A549 treated with CORT108297 at 1 μM for 4 hours (cell line): ENCODE measurements around the gene PCDHGC4. TPM values are rescaled to one million over a fixed set of nuclear protein-coding genes. Genes with fewer than 3 reads are reported as not detected.

Experiments
- total RNA-seq: library from RNA; stranded (reverse); fragments of 200-300 nt; extraction: Qiagen RNA extraction; gene quantifications from 5 replicates; pipeline ENCODE4 v1.2.3, GENCODE V29; 2022

The PCDHGC4 gene
- total RNA-seq = 0.01 to 0.05 TPM (median 0.03 TPM) in 3 of 5 replicates, not detected in the others

GRCh38 chr5:141484641-141485311, at the start of gene PCDHGC4:
TSS of gene PCDHGC4 (plus strand) at chr5:141485030. CDS start at chr5:141485174, 144 bp downstream.

GRCh38 chr5:141475625-141476131, 9.2 kb upstream of the PCDHGC4 start, which contains the start of gene PCDHGC3:
TSS of gene PCDHGC3 (plus strand) at chr5:141475966. CDS start at chr5:141476117, 151 bp downstream.

GRCh38 chr5:141488591-141489561, 4.0 kb downstream of the PCDHGC4 start, which contains the start of gene PCDHGC5:
TSS of gene PCDHGC5 (plus strand) at chr5:141489081. CDS start at chr5:141489241, 160 bp downstream.

Other genes starting within 250 kb of the PCDHGC4 start
- 0.02 to 0.07 TPM (median 0.06 TPM) in 3 of 5 replicates, not detected in the others for gene PCDHB15, start 239.6 kb upstream of the PCDHGC4 start, total RNA-seq
- gene SLC25A2, start 181.0 kb upstream of the PCDHGC4 start, total RNA-seq = 0.05 TPM in 1 of 5 replicates, not detected in the others
- 61.5 to 85.8 TPM (median 70.6 TPM) in 5 replicates for gene TAF7, start 164.2 kb upstream of the PCDHGC4 start, total RNA-seq
- 0.30 to 0.39 TPM (median 0.37 TPM) in 5 replicates for gene PCDHGA1, start 154.5 kb upstream of the PCDHGC4 start, total RNA-seq
- gene PCDHGA2, start 146.3 kb upstream of the PCDHGC4 start, total RNA-seq = 0.55 to 0.78 TPM (median 0.63 TPM) in 5 replicates
- 0.04 to 0.07 TPM in 2 of 5 replicates, not detected in the others for gene PCDHGA3, start 141.2 kb upstream of the PCDHGC4 start, total RNA-seq
- 1.3 to 2.0 TPM (median 1.8 TPM) in 5 replicates for gene PCDHGB1, start 134.9 kb upstream of the PCDHGC4 start, total RNA-seq
- gene PCDHGA4, start 130.0 kb upstream of the PCDHGC4 start, total RNA-seq = 0.07 to 0.17 TPM (median 0.16 TPM) in 5 replicates
- gene PCDHGB2, start 125.0 kb upstream of the PCDHGC4 start, total RNA-seq = 0.06 to 0.12 TPM (median 0.08 TPM) in 5 replicates
- 0.07 to 0.24 TPM (median 0.15 TPM) in 5 replicates for gene PCDHGA5, start 120.9 kb upstream of the PCDHGC4 start, total RNA-seq
- 0.17 to 0.33 TPM (median 0.24 TPM) in 5 replicates for gene PCDHGB3, start 114.8 kb upstream of the PCDHGC4 start, total RNA-seq
- 0.13 to 0.27 TPM (median 0.22 TPM) in 5 replicates for gene PCDHGA6, start 111.1 kb upstream of the PCDHGC4 start, total RNA-seq
- 0.82 to 1.0 TPM (median 0.97 TPM) in 5 replicates for gene PCDHGA7, start 102.3 kb upstream of the PCDHGC4 start, total RNA-seq
- gene PCDHGB4, start 97.3 kb upstream of the PCDHGC4 start, total RNA-seq = 0.70 to 1.0 TPM (median 0.98 TPM) in 5 replicates
- gene PCDHGA8, start 92.4 kb upstream of the PCDHGC4 start, total RNA-seq = 0.02 to 0.08 TPM (median 0.03 TPM) in 5 replicates
- gene PCDHGB5, start 87.1 kb upstream of the PCDHGC4 start, total RNA-seq = 2.1 to 2.6 TPM (median 2.4 TPM) in 5 replicates
- 0.02 to 0.09 TPM (median 0.05 TPM) in 4 of 5 replicates, not detected in the other for gene PCDHGA9, start 82.3 kb upstream of the PCDHGC4 start, total RNA-seq
- 0.03 to 0.14 TPM (median 0.09 TPM) in 5 replicates for gene PCDHGB6, start 77.0 kb upstream of the PCDHGC4 start, total RNA-seq
- gene PCDHGA10, start 72.0 kb upstream of the PCDHGC4 start, total RNA-seq = 0.01 to 0.02 TPM (median 0.02 TPM) in 3 of 5 replicates, not detected in the others
- 0.03 to 0.08 TPM (median 0.06 TPM) in 4 of 5 replicates, not detected in the other for gene PCDHGB7, start 67.4 kb upstream of the PCDHGC4 start, total RNA-seq
- 0.02 to 0.03 TPM (median 0.02 TPM) in 4 of 5 replicates, not detected in the other for gene PCDHGA11, start 64.0 kb upstream of the PCDHGC4 start, total RNA-seq
- 0.02 to 0.03 TPM in 2 of 5 replicates, not detected in the others for gene PCDHGA12, start 54.5 kb upstream of the PCDHGC4 start, total RNA-seq
- gene PCDHGC3, start 9.1 kb upstream of the PCDHGC4 start, total RNA-seq = 5.0 to 6.7 TPM (median 5.6 TPM) in 5 replicates
- 0.02 to 0.03 TPM (median 0.03 TPM) in 3 of 5 replicates, not detected in the others for gene PCDHGC5, start 4.1 kb downstream of the PCDHGC4 start, total RNA-seq
- 98.1 to 105 TPM (median 101 TPM) in 5 replicates for gene DIAPH1, start 134.0 kb downstream of the PCDHGC4 start, total RNA-seq
- 46.2 to 54.2 TPM (median 48.7 TPM) in 5 replicates for gene HDAC3, start 151.8 kb downstream of the PCDHGC4 start, total RNA-seq
- gene RELL2, start 152.0 kb downstream of the PCDHGC4 start, total RNA-seq = 2.9 to 5.2 TPM (median 4.9 TPM) in 5 replicates
- 6.9 to 13.2 TPM (median 10.0 TPM) in 5 replicates for gene FCHSD1, start 166.4 kb downstream of the PCDHGC4 start, total RNA-seq
- 4.1 to 5.9 TPM (median 5.5 TPM) in 5 replicates for gene ARAP3, start 197.2 kb downstream of the PCDHGC4 start, total RNA-seq